Stimulated activated CD4-positive, alpha-beta T cell treated with anti-CD3 and anti-CD28 coated beads, Interleukin-12 subunit alpha, Interleukin-12 subunit beta, amount 100 ng/mL, for 24 hours (primary cell): ENCODE measurements around the gene CTTN.

Experiments used
- DNase-seq, 2 experiments: peaks; one replicate each; pipeline ENCODE4 v3.0.0-alpha.2; 2020; ENCODE audit warnings: low read depth in 2 of 2

CTTN gene

GRCh38 chr11:70397983-70398833, at the start of gene CTTN:
Gene CTTN, plus strand, starts transcription at chr11:70398529. Its CDS starts 8,769 bp downstream, at chr11:70407298.
- DNase-seq, result peak; percentile 62 to 69

- no peak for DNase-seq
These were observed 49.7 kb upstream of the CTTN start for GRCh38 chr11:70348608-70349007.

- DNase-seq, result no peak
These were observed 46.7 kb upstream of the CTTN start for GRCh38 chr11:70351646-70352045.

GRCh38 chr11:70352100-70352499, 46.2 kb upstream of the CTTN start:
- no peak for DNase-seq

GRCh38 chr11:70352601-70353000, 45.7 kb upstream of the CTTN start:
- no peak for DNase-seq

- DNase-seq, result no peak
These were observed 45.0 kb upstream of the CTTN start for GRCh38 chr11:70353329-70353728.

GRCh38 chr11:70353900-70354568, 44.3 kb upstream of the CTTN start:
- DNase-seq, result no peak

GRCh38 chr11:70354629-70355028, 43.7 kb upstream of the CTTN start:
- no peak for DNase-seq

GRCh38 chr11:70358753-70359152, 39.6 kb upstream of the CTTN start:
- DNase-seq, result no peak

GRCh38 chr11:70359451-70360205, 38.7 kb upstream of the CTTN start:
- DNase-seq, result no peak

- DNase-seq, result no peak
These were observed 38.1 kb upstream of the CTTN start for GRCh38 chr11:70360211-70360610.

- no peak for DNase-seq
These were observed 34.2 kb upstream of the CTTN start for GRCh38 chr11:70364178-70364577.

GRCh38 chr11:70364745-70365543, 33.4 kb upstream of the CTTN start:
- DNase-seq, result peak; percentile 53 to 80

GRCh38 chr11:70365544-70365927, 32.8 kb upstream of the CTTN start:
- no peak for DNase-seq

GRCh38 chr11:70367071-70367470, 31.3 kb upstream of the CTTN start:
- no peak for DNase-seq

GRCh38 chr11:70368961-70369360, 29.4 kb upstream of the CTTN start:
- no peak for DNase-seq

GRCh38 chr11:70371241-70371640, 27.1 kb upstream of the CTTN start:
- DNase-seq, result no peak

GRCh38 chr11:70372076-70372475, 26.3 kb upstream of the CTTN start:
- no peak for DNase-seq

- no peak for DNase-seq
These were observed 21.7 kb upstream of the CTTN start for GRCh38 chr11:70376621-70377020.

GRCh38 chr11:70377645-70378044, 20.7 kb upstream of the CTTN start:
- no peak for DNase-seq

GRCh38 chr11:70378506-70379134, 19.7 kb upstream of the CTTN start:
- DNase-seq, result no peak
